ENCODE measurements around the gene ATG9B. TPM values are rescaled to one million over a fixed set of nuclear protein-coding genes. Genes with fewer than 3 reads are reported as not detected.

ATG9B gene
- total and polyA plus RNA-seq, 2 of the 13 experiments (the other 11 are each of a cell fraction or from before 2014, with no cell fraction given): 0.24 TPM; not detected in 1

GRCh38 chr7:150971242-150972022 is 52.9 kb downstream of the ATG9B start:
- Histone ChIP-seq H3K4me2 (ENCODE audit: low read depth, low read length) (no peak overlapping the region), H3K79me2 (ENCODE audit: insufficient read depth, low read length) (no peaks in the 10 kb centered on the region), H3K9ac (ENCODE audit: insufficient read depth, low read depth, low read length) (no peak overlapping the region), H4K20me1 (ENCODE audit: insufficient read depth, low read length) (peaks cover 5% of the 10 kb centered on the region; the same call in 1 of the 2 replicates), H3K36me3 (replicated peaks in 1 of 2; ENCODE audit: control insufficient read depth in 1 of 2, insufficient read depth in 2 of 2, low read length in 2 of 2) (no peaks in the 10 kb centered on the region), H3K9me3 (ENCODE audit: low read length) (no peaks in the 10 kb centered on the region), H3K27ac (ENCODE audit: extremely low read length, insufficient read depth, low read length) (no peak overlapping the region), H3K4me1 (ENCODE audit: insufficient read depth, low read length) (peaks cover 18% of the 10 kb centered on the region), H3K4me3 (replicated peaks in 1 of 3; ENCODE audit: insufficient read depth in 1 of 3, low read depth in 2 of 3, low read length in 3 of 3) (no peak overlapping the region), H3K27me3 (ENCODE audit: control insufficient read depth in 1 of 2, insufficient read depth in 2 of 2, low read length in 2 of 2) (peaks cover 25 to 89% of the 10 kb centered on the region in 2 experiments), H2AFZ (ENCODE audit: low read length) (no peak overlapping the region)
- DNase-seq (ENCODE audit: low spot score) (no peak), FAIRE-seq (no peak), ATAC-seq (no peak)
- TF ChIP-seq RFX1 (IDR thresholded peaks at IDR 0.05) (peak; percentile 61; the same call in 1 of the 2 replicates), ZBTB3 (CRISPR knock-in tag; IDR thresholded peaks at IDR 0.05; ENCODE audit: borderline replicate concordance, low read depth) (no peak)
- WGBS (ENCODE audit: low lambda C conversion rate): 7% methylated on average over 8 of the region's 16 CpGs
- in situ Hi-C loops (cut with HindIII; ENCODE audit: extremely low pct_ligation_motif_present, low pct_unique_long_range_greater_than_20kb) (no loop called here), intact Hi-C loops (cut with micrococcal nuclease; ENCODE audit: unreplicated experiment) (no loop called here)
- ChIA-PET CTCF (ENCODE audit: low intra/inter-chr PET ratio, low total read pairs) (no interaction called here), POLR2A (no interaction called here)
- no TSS peak for BruUV-seq (replicated peaks)

GRCh38 chr7:150970424-150970823 is 53.9 kb downstream of the ATG9B start:
- Histone ChIP-seq H3K4me1 (ENCODE audit: insufficient read depth, low read length) (peaks cover 8% of the 10 kb centered on the region), H3K27ac (ENCODE audit: extremely low read length, insufficient read depth, low read length) (no peak overlapping the region), H4K20me1 (ENCODE audit: insufficient read depth, low read length) (0 out of 2 replicates have a peak, but pooled peaks cover 2% of the 10 kb centered on the region), H3K4me3 (replicated peaks in 1 of 3; ENCODE audit: insufficient read depth in 1 of 3, low read depth in 2 of 3, low read length in 3 of 3) (no peak overlapping the region), H3K4me2 (ENCODE audit: low read depth, low read length) (no peak overlapping the region), H3K79me2 (ENCODE audit: insufficient read depth, low read length) (no peaks in the 10 kb centered on the region), H3K9ac (ENCODE audit: insufficient read depth, low read depth, low read length) (no peak overlapping the region), H3K9me3 (ENCODE audit: low read length) (no peaks in the 10 kb centered on the region), H2AFZ (ENCODE audit: low read length) (no peak overlapping the region), H3K36me3 (replicated peaks in 1 of 2; ENCODE audit: control insufficient read depth in 1 of 2, insufficient read depth in 2 of 2, low read length in 2 of 2) (no peaks in the 10 kb centered on the region), H3K27me3 (ENCODE audit: control insufficient read depth in 1 of 2, insufficient read depth in 2 of 2, low read length in 2 of 2) (peaks cover 25 to 88% of the 10 kb centered on the region in 2 experiments)
- no peak for FAIRE-seq
- BruUV-seq (replicated peaks): no TSS peak
- intact Hi-C loops (cut with micrococcal nuclease; ENCODE audit: unreplicated experiment): no loop called here
- TF ChIP-seq TOPORS (CRISPR knock-in tag; IDR thresholded peaks at IDR 0.05) (no peak), TGIF2 (CRISPR knock-in tag; IDR thresholded peaks at IDR 0.05) (no peak), ZNF205 (CRISPR knock-in tag; IDR thresholded peaks at IDR 0.05) (no peak), IRF9 (CRISPR knock-in tag; IDR thresholded peaks at IDR 0.05; ENCODE audit: borderline replicate concordance) (no peak), ZNF773 (CRISPR knock-in tag; IDR thresholded peaks at IDR 0.05; ENCODE audit: borderline replicate concordance) (no peak), ZNF615 (CRISPR knock-in tag; IDR thresholded peaks at IDR 0.05; ENCODE audit: borderline replicate concordance) (no peak), ZFP90 (CRISPR knock-in tag; IDR thresholded peaks at IDR 0.05; ENCODE audit: borderline replicate concordance) (no peak), SNAPC5 (CRISPR knock-in tag; IDR thresholded peaks at IDR 0.05; ENCODE audit: borderline replicate concordance) (no peak), ZNF550 (CRISPR knock-in tag; IDR thresholded peaks at IDR 0.05; ENCODE audit: borderline replicate concordance) (no peak), HOXD1 (CRISPR knock-in tag; IDR thresholded peaks at IDR 0.05) (no peak), ZNF547 (CRISPR knock-in tag; IDR thresholded peaks at IDR 0.05) (no peak)
- in situ Hi-C loops (cut with HindIII; ENCODE audit: extremely low pct_ligation_motif_present, low pct_unique_long_range_greater_than_20kb): no loop called here
- POLR2A ChIA-PET: no interaction called here
- no peak for DNase-seq (ENCODE audit: low spot score)
- no peak for ATAC-seq
- 22% methylated on average over 9 of the region's 11 CpGs for WGBS (ENCODE audit: low lambda C conversion rate)
- CTCF ChIA-PET (ENCODE audit: low intra/inter-chr PET ratio, low total read pairs): no interaction called here
